Measurements from ENCODE around the gene GAS7. TPM values are rescaled to one million over a fixed set of nuclear protein-coding genes. Genes with fewer than 3 reads are reported as not detected.

The GAS7 gene
- polyA plus RNA-seq, 1 donor (not counting 4 experiments of a cell fraction or from before 2014, with no cell fraction given): 0.10 TPM

DNA sequence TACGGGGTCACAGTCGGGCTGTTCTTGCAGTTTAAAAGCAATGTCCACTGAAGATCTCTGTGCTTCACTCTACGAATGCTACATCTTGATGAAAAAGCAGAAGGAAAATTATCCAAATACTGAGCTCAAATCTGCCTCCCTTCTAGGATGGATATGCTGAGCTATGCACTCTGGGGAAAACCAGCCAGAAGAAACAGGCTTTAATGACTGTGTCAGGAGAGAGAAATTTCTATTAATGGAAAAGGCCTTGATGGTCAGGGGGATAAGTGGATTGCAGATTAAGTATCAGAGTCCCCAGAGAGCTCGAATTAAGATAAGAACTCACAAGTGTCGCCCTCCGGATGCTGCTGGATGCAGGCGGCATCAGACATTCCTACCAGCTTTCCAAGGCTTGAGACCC is 253.7 kb downstream of the GAS7 start:
- no peak overlapping the region for H2AFZ ChIP-seq (ENCODE audit: control insufficient read depth, low read length)
- no peaks in the 10 kb centered on the region for H3K79me2 ChIP-seq (ENCODE audit: control insufficient read depth, insufficient read depth, low read length)
- DNase-seq (ENCODE audit: low read depth, low spot score) (no peak), FAIRE-seq (no peak)
- no peaks in the 10 kb centered on the region for H3K27me3 ChIP-seq (ENCODE audit: control insufficient read depth, extremely low read depth, insufficient read depth, low read length)
- no peak overlapping the region for H3K9ac ChIP-seq (ENCODE audit: control insufficient read depth, extremely low read depth, insufficient read depth, low read length)
- no peak overlapping the region for H3K4me3 ChIP-seq (ENCODE audit: control insufficient read depth in 2 of 3, extremely low read depth in 1 of 3, insufficient read depth in 2 of 3, low read depth in 1 of 3, low read length in 3 of 3)
- no peak overlapping the region for H3K27ac ChIP-seq (ENCODE audit: control insufficient read depth, insufficient read depth, low read length)
- TF ChIP-seq, protein P1, sequence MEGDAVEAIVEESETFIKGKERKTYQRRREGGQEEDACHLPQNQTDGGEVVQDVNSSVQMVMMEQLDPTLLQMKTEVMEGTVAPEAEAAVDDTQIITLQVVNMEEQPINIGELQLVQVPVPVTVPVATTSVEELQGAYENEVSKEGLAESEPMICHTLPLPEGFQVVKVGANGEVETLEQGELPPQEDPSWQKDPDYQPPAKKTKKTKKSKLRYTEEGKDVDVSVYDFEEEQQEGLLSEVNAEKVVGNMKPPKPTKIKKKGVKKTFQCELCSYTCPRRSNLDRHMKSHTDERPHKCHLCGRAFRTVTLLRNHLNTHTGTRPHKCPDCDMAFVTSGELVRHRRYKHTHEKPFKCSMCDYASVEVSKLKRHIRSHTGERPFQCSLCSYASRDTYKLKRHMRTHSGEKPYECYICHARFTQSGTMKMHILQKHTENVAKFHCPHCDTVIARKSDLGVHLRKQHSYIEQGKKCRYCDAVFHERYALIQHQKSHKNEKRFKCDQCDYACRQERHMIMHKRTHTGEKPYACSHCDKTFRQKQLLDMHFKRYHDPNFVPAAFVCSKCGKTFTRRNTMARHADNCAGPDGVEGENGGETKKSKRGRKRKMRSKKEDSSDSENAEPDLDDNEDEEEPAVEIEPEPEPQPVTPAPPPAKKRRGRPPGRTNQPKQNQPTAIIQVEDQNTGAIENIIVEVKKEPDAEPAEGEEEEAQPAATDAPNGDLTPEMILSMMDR (optimal IDR thresholded peaks at IDR 0.05 in 1 of 3, IDR thresholded peaks at IDR 0.05 in 1 of 3, conservative IDR thresholded peaks at IDR 0.05 in 1 of 3; ENCODE audit: extremely low read depth in 1 of 3, insufficient read depth in 2 of 3, low read length in 3 of 3): no peak
- no peak for TF ChIP-seq EZH2 (IDR thresholded peaks at IDR 0.05; ENCODE audit: low read length)
- H3K9me1 ChIP-seq (ENCODE audit: control insufficient read depth, extremely low read depth, insufficient read depth, low read length): no peaks in the 10 kb centered on the region
- H3K36me3 ChIP-seq (ENCODE audit: control insufficient read depth in 2 of 2, extremely low read depth in 1 of 2, insufficient read depth in 2 of 2, low read length in 2 of 2): no peaks in the 10 kb centered on the region
- no peaks in the 10 kb centered on the region for H3K4me1 ChIP-seq (ENCODE audit: control insufficient read depth, extremely low read depth, insufficient read depth, low read length)
- dilution Hi-C loops (cut with MboI; ENCODE audit: extremely low pct_ligation_motif_present, low sequenced_read_pairs): no loop called here
- no peak overlapping the region for H3K4me2 ChIP-seq (ENCODE audit: control insufficient read depth, extremely low read depth, insufficient read depth, low read depth, low read length)
- no peaks in the 10 kb centered on the region for H3K9me3 ChIP-seq (ENCODE audit: control insufficient read depth, low read depth, low read length)
- no peaks in the 10 kb centered on the region for H4K20me1 ChIP-seq (ENCODE audit: control insufficient read depth, extremely low read depth, insufficient read depth, low read length)

DNA sequence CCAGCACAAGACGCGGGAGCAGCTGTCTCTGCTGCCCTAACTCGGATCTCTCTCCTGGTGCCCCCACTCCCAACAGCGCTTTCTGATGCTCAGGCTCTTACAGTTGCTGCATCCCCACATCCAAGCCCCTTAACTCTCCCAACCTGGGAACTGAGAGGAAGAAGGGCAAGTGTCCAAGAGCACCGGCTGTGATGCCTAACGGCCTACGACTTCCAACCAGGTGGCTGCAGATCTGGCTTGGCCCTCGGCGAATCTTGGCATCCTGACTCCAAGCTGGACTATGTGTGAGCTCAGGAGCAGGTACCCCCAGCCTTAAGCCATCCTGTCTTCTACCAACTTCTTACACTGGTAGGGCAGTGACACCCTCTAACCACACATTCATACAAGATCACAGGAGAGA is 255.1 kb downstream of the GAS7 start:
- no peaks in the 10 kb centered on the region for H3K4me1 ChIP-seq (ENCODE audit: control insufficient read depth, extremely low read depth, insufficient read depth, low read length)
- no peaks in the 10 kb centered on the region for H3K79me2 ChIP-seq (ENCODE audit: control insufficient read depth, insufficient read depth, low read length)
- H3K9me1 ChIP-seq (ENCODE audit: control insufficient read depth, extremely low read depth, insufficient read depth, low read length): no peaks in the 10 kb centered on the region
- H3K4me3 ChIP-seq (ENCODE audit: control insufficient read depth in 2 of 3, extremely low read depth in 1 of 3, insufficient read depth in 2 of 3, low read depth in 1 of 3, low read length in 3 of 3): no peak overlapping the region
- H3K36me3 ChIP-seq (ENCODE audit: control insufficient read depth in 2 of 2, extremely low read depth in 1 of 2, insufficient read depth in 2 of 2, low read length in 2 of 2): no peaks in the 10 kb centered on the region
- H3K4me2 ChIP-seq (ENCODE audit: control insufficient read depth, extremely low read depth, insufficient read depth, low read depth, low read length): no peak overlapping the region
- no peak for TF ChIP-seq EZH2 (IDR thresholded peaks at IDR 0.05; ENCODE audit: low read length)
- TF ChIP-seq, protein P1 (optimal IDR thresholded peaks at IDR 0.05 in 1 of 3, IDR thresholded peaks at IDR 0.05 in 1 of 3, conservative IDR thresholded peaks at IDR 0.05 in 1 of 3; ENCODE audit: extremely low read depth in 1 of 3, insufficient read depth in 2 of 3, low read length in 3 of 3): no peak
- no peak overlapping the region for H3K27ac ChIP-seq (ENCODE audit: control insufficient read depth, insufficient read depth, low read length)
- FAIRE-seq: no peak
- H4K20me1 ChIP-seq (ENCODE audit: control insufficient read depth, extremely low read depth, insufficient read depth, low read length): no peaks in the 10 kb centered on the region
- dilution Hi-C loops (cut with MboI; ENCODE audit: extremely low pct_ligation_motif_present, low sequenced_read_pairs): no loop called here
- DNase-seq (ENCODE audit: low read depth, low spot score): no peak
- H3K27me3 ChIP-seq (ENCODE audit: control insufficient read depth, extremely low read depth, insufficient read depth, low read length): no peaks in the 10 kb centered on the region
- no peak overlapping the region for H2AFZ ChIP-seq (ENCODE audit: control insufficient read depth, low read length)
- no peak overlapping the region for H3K9ac ChIP-seq (ENCODE audit: control insufficient read depth, extremely low read depth, insufficient read depth, low read length)
- no peaks in the 10 kb centered on the region for H3K9me3 ChIP-seq (ENCODE audit: control insufficient read depth, low read depth, low read length)

All from keratinocyte (primary cell).